CD4-positive, alpha-beta T cell treated with Interferon alpha-2 for 1 hour (primary cell): ENCODE results near the gene LMO7.
"Not testable (repeated sequence)": the region's sequence is repeated elsewhere in the genome, so short reads cannot be mapped to it uniquely, and the experiment has no call there.

Experiments
- DNase-seq, 2 donors: peaks; one replicate each; pipeline ENCODE4 v3.0.0-alpha.2; 2020 to 2022

The LMO7 gene

GRCh38 chr13:75648446-75648845, 12.3 kb downstream of the LMO7 start:
- no peak for DNase-seq

DNA sequence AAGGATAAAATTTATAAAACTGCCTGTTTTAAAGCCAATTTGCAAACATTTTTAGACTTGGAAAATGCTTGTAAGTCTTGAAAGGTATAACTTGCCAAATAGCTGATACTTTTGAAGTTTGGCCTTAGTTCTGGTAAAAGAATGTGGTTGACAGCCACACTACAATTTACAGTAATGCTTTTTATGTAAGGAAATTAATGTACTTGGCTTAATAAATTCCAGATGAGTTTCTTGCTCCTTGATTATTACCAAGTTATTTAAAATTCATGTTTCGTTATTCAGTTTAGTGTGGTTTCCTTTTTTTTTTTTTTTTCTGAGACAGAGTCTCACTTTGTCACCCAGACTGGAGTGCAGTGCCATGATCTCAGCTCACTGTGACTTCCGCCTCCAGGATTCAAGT, 14.9 kb downstream of the LMO7 start:
- no peak for DNase-seq

DNA sequence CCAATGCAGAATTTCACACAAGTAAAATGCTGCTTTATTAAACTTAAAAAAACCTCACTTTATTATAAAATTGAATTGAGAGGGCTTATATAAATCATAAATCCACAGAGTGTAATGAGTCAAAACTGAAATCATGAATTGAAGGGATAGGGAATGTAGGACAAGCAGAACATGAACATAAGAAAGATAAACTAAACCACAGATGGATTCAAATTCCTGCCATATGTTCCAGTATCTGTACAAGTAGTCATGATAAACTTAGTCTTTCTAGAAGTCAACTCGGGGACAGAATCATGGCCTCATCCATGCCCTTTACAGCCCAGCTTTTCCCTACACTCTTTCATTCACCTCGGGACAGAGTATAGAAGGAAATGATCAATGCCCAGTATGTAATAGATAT, 16.6 kb downstream of the LMO7 start:
- no peak for DNase-seq

GRCh38 chr13:75656425-75656989, 20.4 kb downstream of the LMO7 start:
- DNase-seq, result no peak

GRCh38 chr13:75657111-75657510, 21.0 kb downstream of the LMO7 start:
- no peak for DNase-seq

GRCh38 chr13:75660694-75661093, 24.6 kb downstream of the LMO7 start:
- no peak for DNase-seq

DNA sequence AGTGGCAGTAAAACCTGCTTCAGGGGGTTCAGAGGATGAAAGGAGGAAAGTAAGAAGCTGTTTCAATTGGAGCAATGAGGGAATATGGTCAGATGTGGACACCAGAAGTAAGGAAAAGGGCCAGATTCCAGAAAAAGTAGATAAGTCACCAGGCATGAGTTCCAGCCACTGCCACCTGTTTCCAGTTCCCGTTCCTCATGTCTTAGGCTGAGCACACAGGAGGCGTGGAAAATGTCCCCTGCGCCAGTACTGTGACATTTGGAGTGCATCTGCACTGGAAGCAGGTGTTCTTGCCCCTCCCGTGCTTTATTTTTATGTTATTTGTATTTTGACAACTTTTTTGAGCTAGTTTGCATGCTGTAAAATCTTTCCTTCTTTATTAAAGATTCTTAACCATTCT, 25.3 kb downstream of the LMO7 start:
- DNase-seq, result no peak

DNA sequence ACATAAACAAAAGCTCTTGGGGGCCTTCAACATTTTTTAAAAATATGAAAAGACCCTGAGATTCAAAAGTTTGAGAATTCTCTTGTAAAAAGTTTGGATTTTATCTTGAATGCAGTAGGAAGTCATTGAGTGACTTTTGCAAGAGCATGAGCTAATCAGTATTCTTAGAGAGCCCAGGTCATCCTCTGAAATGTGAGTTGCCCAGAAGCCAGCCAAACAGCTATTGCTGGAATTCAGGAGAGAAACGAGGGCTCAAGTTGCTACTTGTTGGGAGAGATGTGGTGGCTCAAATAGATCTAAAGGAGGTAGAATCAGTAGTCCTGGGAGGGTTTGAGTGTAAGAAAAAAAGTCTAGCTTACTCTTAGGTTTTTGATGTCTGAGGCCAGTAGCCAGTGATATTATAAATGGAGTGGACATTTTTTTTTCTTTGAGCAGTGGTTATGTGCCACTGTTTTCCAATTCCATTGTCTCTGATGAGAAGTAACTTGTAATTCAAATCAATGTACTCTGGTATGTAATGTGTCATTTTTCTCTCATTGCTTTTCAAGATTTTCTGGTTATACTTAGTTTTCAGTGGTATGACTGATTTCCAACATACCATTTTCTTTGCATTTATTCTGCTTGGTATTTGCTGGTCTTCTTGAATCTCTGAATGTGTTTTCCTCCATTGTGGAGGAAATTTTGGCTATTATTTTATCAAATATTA, 30.7 kb downstream of the LMO7 start:
- DNase-seq, result no peak

DNA sequence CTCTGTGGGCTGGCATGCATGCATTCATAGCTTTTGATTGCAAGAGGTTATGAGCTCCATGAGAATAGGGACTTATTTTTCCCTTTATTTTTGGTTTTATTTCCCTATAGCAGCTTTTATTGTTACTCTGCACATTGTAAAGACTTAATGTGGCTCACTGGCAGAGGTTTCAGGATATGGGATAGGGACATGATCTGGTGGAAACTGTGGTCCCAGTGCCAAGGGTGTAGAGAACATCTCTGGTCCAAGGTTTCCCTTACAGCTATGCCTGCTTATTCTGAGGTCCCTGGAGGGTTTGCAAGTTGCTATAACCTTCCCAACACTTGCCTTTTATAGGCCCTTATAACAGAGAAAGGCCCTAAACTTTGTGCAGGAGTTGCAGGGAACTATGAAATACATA, 33.6 kb downstream of the LMO7 start:
- no peak for DNase-seq

DNA sequence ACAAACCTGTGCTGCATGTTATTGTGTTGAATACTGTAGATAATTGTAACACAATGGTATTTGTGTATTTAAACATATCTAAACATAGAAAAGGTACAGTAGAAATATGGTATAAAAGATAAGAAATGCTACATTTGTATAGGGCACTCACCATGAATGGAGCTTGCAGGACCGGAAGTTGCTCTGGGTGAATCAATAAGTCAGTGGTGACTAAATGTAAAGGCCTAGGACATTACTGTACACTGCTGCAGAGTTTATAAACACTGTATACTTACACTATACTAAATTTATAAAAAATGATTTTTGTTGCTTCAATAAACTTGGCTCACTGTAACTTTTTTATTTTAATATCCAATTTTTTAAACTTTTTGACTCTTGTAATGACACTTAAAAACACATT, 34.4 kb downstream of the LMO7 start:
- DNase-seq, result no peak

GRCh38 chr13:75675421-75675820, 39.3 kb downstream of the LMO7 start:
- DNase-seq, result no peak

DNA sequence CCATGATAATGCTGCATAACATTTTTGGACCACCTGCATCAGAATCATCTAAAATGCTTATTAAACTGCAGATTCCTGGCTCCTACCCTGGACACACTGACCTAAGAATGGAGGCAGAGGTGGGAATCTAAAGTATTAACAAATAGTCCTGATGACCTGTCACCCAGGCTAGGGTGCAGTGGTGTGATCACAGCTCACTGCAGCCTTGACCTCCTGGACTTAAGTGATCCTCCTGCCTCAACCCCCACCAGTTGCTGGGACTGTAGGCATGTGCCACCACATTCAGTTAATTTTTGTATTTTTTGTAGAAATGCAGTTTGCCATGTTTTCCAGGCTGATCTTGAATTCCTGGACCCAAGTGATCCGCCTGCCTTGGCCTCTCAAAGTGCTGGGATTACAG, 43.3 kb downstream of the LMO7 start:
- DNase-seq, result no peak

GRCh38 chr13:75680251-75680650, 44.1 kb downstream of the LMO7 start:
- not testable (repeated sequence) for DNase-seq

- no peak for DNase-seq
Measured at GRCh38 chr13:75682326-75682725, 46.2 kb downstream of the LMO7 start.

GRCh38 chr13:75685239-75685697, 49.1 kb downstream of the LMO7 start:
- DNase-seq, result no peak

- no peak for DNase-seq
Measured at GRCh38 chr13:75687150-75687763, 51.1 kb downstream of the LMO7 start.

- DNase-seq, result no peak
Measured at GRCh38 chr13:75689686-75690085, 53.6 kb downstream of the LMO7 start.

DNA sequence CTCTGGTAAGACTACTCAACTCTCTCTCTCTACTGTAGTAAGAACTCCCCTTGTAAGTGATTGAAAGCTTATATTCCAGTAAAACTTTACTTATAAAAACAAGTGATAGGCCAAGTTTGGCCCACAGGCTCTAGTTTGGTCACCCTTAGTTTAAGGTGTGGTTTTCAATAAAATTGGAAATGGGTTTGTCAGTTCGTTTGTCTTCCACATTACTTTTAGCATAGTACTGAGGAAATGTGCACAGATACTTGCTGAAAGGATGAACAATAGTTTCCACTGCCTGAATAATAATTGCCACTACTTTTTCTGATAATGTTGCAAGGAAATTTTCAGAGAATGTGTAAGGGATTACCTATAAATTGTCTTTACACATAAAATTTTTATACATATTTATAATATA, 54.5 kb downstream of the LMO7 start:
- no peak for DNase-seq

DNA sequence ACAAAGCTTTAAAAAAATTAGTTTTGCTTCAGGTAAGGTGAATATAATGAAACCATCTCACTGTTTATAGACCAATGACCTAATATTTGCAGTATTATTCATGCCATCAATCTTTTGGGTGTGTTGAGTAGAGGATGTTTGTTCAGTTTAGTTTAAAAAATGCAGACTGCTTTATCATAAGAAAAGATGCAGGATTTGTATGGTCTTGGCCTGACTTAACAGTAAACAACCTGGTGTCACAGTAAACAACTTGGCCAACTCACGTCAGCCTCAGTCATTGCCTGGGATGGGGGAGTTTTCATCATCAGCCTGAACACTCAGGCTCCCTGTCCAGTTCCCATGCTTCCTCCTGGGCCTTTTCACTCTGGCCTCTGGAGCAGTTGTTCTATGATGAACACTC, 55.1 kb downstream of the LMO7 start:
- no peak for DNase-seq

DNA sequence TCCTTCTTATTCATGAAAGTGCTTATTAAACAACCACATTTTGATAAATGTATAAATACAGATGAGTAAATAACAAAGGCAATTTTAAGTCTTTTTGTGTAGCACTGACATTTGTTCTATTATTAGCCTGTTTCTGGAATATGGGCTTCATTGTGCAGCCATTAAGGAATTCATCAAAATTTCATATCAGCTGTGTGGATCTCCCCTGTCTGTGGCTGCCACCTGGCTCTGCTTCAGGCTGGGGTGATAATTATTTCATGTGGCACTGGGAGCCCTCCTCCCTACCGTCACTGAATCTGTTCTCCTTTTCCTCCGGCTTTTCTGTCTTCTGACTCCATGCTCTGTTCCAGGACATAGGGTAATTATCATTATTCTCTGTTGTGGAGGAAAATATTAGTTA, 57.1 kb downstream of the LMO7 start:
- no peak for DNase-seq

DNA sequence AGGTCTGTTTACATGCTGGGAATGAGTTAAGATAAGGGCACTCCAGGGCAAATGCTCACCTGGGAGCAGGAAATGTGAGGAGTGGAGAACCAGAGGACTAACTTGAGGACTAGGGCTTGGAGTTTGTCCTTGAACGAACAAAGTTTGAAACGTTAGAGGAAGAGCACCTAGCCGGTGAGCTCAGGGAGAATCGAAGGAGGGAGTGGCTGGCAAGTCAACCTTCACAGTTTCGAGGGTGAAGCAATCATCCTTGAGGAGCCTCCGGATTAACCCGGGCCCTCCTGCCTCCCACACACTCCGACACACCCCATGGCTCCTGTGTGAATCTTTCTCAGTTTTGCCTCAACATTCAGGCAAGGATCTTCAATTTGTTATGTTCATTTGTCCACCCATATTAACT, 58.6 kb downstream of the LMO7 start:
- DNase-seq, result no peak

DNA sequence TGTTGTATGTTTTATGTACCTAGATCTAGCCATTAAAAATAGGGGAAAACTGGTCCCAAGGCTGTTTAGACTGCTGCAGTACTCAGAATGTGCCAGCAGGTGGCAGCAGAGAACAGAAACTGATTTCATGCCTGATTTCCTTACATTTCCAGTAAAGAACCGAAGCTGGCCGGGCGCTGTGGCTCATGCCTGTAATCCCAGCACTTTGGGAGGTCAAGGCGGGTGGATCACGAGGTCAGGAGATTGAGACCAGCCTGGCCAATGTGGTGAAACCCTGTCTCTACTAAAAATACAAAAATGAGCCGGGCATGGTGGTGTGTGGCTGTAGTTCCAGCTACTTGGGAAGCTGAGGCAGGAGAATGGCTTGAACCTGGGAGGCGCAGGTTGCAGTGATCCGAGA, 59.8 kb downstream of the LMO7 start:
- peak; percentile 65 to 76 for DNase-seq

GRCh38 chr13:75699062-75699461, 62.9 kb downstream of the LMO7 start:
- DNase-seq, result no peak

GRCh38 chr13:75699717-75700116, 63.6 kb downstream of the LMO7 start:
- not testable (repeated sequence) for DNase-seq

DNA sequence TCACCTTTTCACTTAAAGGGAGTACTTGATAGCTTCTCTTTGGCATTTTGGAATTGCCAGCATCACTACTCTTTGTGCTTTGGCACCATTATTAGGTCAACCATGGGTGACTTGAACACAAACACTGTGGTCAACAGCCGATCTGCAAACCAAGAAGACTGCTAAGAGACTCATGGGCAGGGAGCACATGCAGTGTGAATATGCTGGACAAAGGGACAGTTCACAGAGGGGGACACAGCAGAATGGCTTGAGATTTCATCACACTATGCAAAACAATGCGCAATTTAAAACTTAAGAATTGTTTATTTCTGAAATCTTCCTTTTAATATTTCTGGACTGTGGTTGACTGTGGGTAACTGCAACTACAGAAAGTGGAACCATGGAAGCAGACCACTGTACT, 64.4 kb downstream of the LMO7 start:
- DNase-seq, result no peak
